CD4-positive, alpha-beta T cell treated with Interferon alpha-2 for 1 hour (primary cell): Measurements from ENCODE around the gene APBA2.
A peak's percentile ranks its signal among the peaks of the same experiment; 100 is the strongest.

Experiments
- DNase-seq, 2 donors: peaks; one replicate each; pipeline ENCODE4 v3.0.0-alpha.2; 2020 to 2022

APBA2 gene

GRCh38 chr15:29064731-29065130 lies 179.0 kb downstream of the APBA2 start:
- DNase-seq: no peak

- DNase-seq: no peak
Observed at GRCh38 chr15:29065571-29065970, 179.8 kb downstream of the APBA2 start.

- no peak for DNase-seq
Observed at GRCh38 chr15:29066310-29066709, 180.5 kb downstream of the APBA2 start.

- DNase-seq: no peak
Observed at GRCh38 chr15:29066838-29067237, 181.1 kb downstream of the APBA2 start.

- no peak for DNase-seq
Observed at GRCh38 chr15:29067949-29068348, 182.2 kb downstream of the APBA2 start.

GRCh38 chr15:29070471-29071231 lies 184.9 kb downstream of the APBA2 start:
- DNase-seq: no peak

- DNase-seq: no peak
Observed at GRCh38 chr15:29071232-29071881, 185.6 kb downstream of the APBA2 start.

- DNase-seq: no peak
Observed at GRCh38 chr15:29071882-29072273, 186.1 kb downstream of the APBA2 start.

GRCh38 chr15:29072444-29072843 lies 186.7 kb downstream of the APBA2 start:
- no peak for DNase-seq

GRCh38 chr15:29074045-29074444 lies 188.3 kb downstream of the APBA2 start:
- DNase-seq: no peak

- DNase-seq: no peak
Observed at GRCh38 chr15:29078541-29078940, 192.8 kb downstream of the APBA2 start.

- DNase-seq: no peak
Observed at GRCh38 chr15:29079479-29079878, 193.7 kb downstream of the APBA2 start.

GRCh38 chr15:29081781-29082180 lies 196.0 kb downstream of the APBA2 start:
- DNase-seq: no peak

- no peak for DNase-seq
Observed at GRCh38 chr15:29083161-29083560, 197.4 kb downstream of the APBA2 start.

- no peak for DNase-seq
Observed at GRCh38 chr15:29083858-29084257, 198.1 kb downstream of the APBA2 start.

- no peak for DNase-seq
Observed at GRCh38 chr15:29086001-29086400, 200.2 kb downstream of the APBA2 start.

GRCh38 chr15:29086891-29087290 lies 201.1 kb downstream of the APBA2 start:
- DNase-seq: no peak

- DNase-seq: no peak
Observed at GRCh38 chr15:29087521-29088285, 201.9 kb downstream of the APBA2 start.

- no peak for DNase-seq
Observed at GRCh38 chr15:29088666-29089065, 202.9 kb downstream of the APBA2 start.

- peak; percentile 12 to 53 for DNase-seq
Observed at GRCh38 chr15:29089731-29090616, 204.2 kb downstream of the APBA2 start.

GRCh38 chr15:29090617-29091466 lies 205.1 kb downstream of the APBA2 start:
- DNase-seq: peak; percentile 28 to 56

- DNase-seq: no peak
Observed at GRCh38 chr15:29091666-29092065, 205.9 kb downstream of the APBA2 start.
